Stimulated activated naive B cell treated with anti-CD40 and anti-IgM and Interleukin-4, amounts not matched to agents 10 μg/mL and 1 μg/mL and 100 μg/mL, for 72 hours (primary cell): ENCODE data around the gene CAB39L.

Experiments
- ATAC-seq, 2 donors: fragments of 150-1000 bp; cut with Tn5 transposase; replicated peaks; 2 replicates each; pipeline ENCODE4 v1.10.0; 2021; ENCODE audit warnings: moderate library complexity in 1 of 2
- DNase-seq: peaks from one replicate; pipeline ENCODE4 v3.0.0; 2021
- H3K27ac Mint-ChIP-seq: one replicate; pipeline ENCODE4 v1.8.0; 2022; ENCODE audit warnings: mild to moderate bottlenecking, mixed read lengths
- H3K27me3 Mint-ChIP-seq, 2 donors: one replicate each; pipeline ENCODE4 v1.8.0; 2022; ENCODE audit warnings: mixed read lengths in 2 of 2
- H3K36me3 Mint-ChIP-seq, 2 donors: one replicate each; pipeline ENCODE4 v1.8.0; 2022; ENCODE audit warnings: mixed read lengths in 2 of 2, mild to moderate bottlenecking in 1 of 2
- H3K4me1 Mint-ChIP-seq, 2 donors: one replicate each; pipeline ENCODE4 v1.8.0; 2022; ENCODE audit warnings: mixed read lengths in 2 of 2, mild to moderate bottlenecking in 1 of 2
- H3K4me3 Mint-ChIP-seq, 2 donors: one replicate each; pipeline ENCODE4 v1.8.0; 2022; ENCODE audit warnings: mild to moderate bottlenecking in 2 of 2, mixed read lengths in 2 of 2, moderate library complexity in 1 of 2
- H3K9me3 Mint-ChIP-seq, 2 donors: one replicate each; pipeline ENCODE4 v1.8.0; 2022; ENCODE audit warnings: mixed read lengths in 2 of 2, mild to moderate bottlenecking in 1 of 2

The CAB39L gene

GRCh38 chr13:49424011-49424560 lies 19.8 kb downstream of the CAB39L start:
- peaks cover 1 to 5% of the 10 kb centered on the region in 2 donors for H3K4me1 Mint-ChIP-seq
- no peak for ATAC-seq
- no peaks in the 10 kb centered on the region for H3K9me3 Mint-ChIP-seq
- no peak for DNase-seq
- H3K27ac Mint-ChIP-seq, result no peak overlapping the region
- no peak overlapping the region for H3K4me3 Mint-ChIP-seq
- H3K36me3 Mint-ChIP-seq, result peaks cover 3 to 8% of the 10 kb centered on the region in 2 donors
- H3K27me3 Mint-ChIP-seq, result no peaks in the 10 kb centered on the region

- H3K27me3 Mint-ChIP-seq, result no peaks in the 10 kb centered on the region
- H3K27ac Mint-ChIP-seq, result no peak overlapping the region
- no peak overlapping the region for H3K4me3 Mint-ChIP-seq
- peaks cover 1 to 3% of the 10 kb centered on the region in 2 donors for H3K36me3 Mint-ChIP-seq
- DNase-seq (peak; percentile 6), ATAC-seq (peak; percentile 78 to 84)
- H3K4me1 Mint-ChIP-seq, result peaks cover 1 to 12% of the 10 kb centered on the region in 2 donors
- no peaks in the 10 kb centered on the region for H3K9me3 Mint-ChIP-seq
Observed at GRCh38 chr13:49421391-49421790, 22.5 kb downstream of the CAB39L start.

GRCh38 chr13:49419276-49419675 lies 24.6 kb downstream of the CAB39L start:
- Mint-ChIP-seq H3K4me1 (peaks cover 1 to 12% of the 10 kb centered on the region in 2 donors), H3K9me3 (no peaks in the 10 kb centered on the region), H3K27ac (no peak overlapping the region), H3K27me3 (no peaks in the 10 kb centered on the region), H3K4me3 (no peak overlapping the region), H3K36me3 (peaks cover 1 to 3% of the 10 kb centered on the region in 2 donors)
- ATAC-seq (no peak), DNase-seq (no peak)

- Mint-ChIP-seq H3K27ac (no peak overlapping the region), H3K4me3 (no peak overlapping the region), H3K4me1 (peaks cover 1 to 12% of the 10 kb centered on the region in 2 donors), H3K27me3 (no peaks in the 10 kb centered on the region), H3K36me3 (peaks cover 0 to 1% of the 10 kb centered on the region in 2 donors), H3K9me3 (no peaks in the 10 kb centered on the region)
- DNase-seq (no peak), ATAC-seq (no peak)
Observed at GRCh38 chr13:49418206-49418605, 25.7 kb downstream of the CAB39L start.

- Mint-ChIP-seq H3K4me3 (no peak overlapping the region), H3K36me3 (peaks cover 0 to 1% of the 10 kb centered on the region in 2 donors), H3K27ac (no peak overlapping the region), H3K4me1 (peaks cover 1 to 12% of the 10 kb centered on the region in 2 donors), H3K27me3 (no peaks in the 10 kb centered on the region), H3K9me3 (no peaks in the 10 kb centered on the region)
- DNase-seq (no peak), ATAC-seq (no peak)
Observed at GRCh38 chr13:49417161-49417560, 26.7 kb downstream of the CAB39L start.

GRCh38 chr13:49412749-49413148 lies 31.1 kb downstream of the CAB39L start:
- Mint-ChIP-seq H3K4me1 (peaks cover 0 to 8% of the 10 kb centered on the region in 2 donors), H3K27me3 (no peaks in the 10 kb centered on the region), H3K4me3 (no peak overlapping the region), H3K36me3 (peaks cover 0 to 1% of the 10 kb centered on the region in 2 donors), H3K27ac (no peak overlapping the region), H3K9me3 (no peaks in the 10 kb centered on the region)
- no peak for ATAC-seq
- no peak for DNase-seq

GRCh38 chr13:49411353-49411752 lies 32.5 kb downstream of the CAB39L start:
- no peak overlapping the region for H3K27ac Mint-ChIP-seq
- H3K4me1 Mint-ChIP-seq, result peaks cover 0 to 8% of the 10 kb centered on the region in 2 donors
- H3K27me3 Mint-ChIP-seq, result no peaks in the 10 kb centered on the region
- DNase-seq (no peak), ATAC-seq (no peak)
- H3K4me3 Mint-ChIP-seq, result no peak overlapping the region
- H3K36me3 Mint-ChIP-seq, result peaks cover 0 to 1% of the 10 kb centered on the region in 2 donors
- no peaks in the 10 kb centered on the region for H3K9me3 Mint-ChIP-seq

GRCh38 chr13:49410477-49410876 lies 33.4 kb downstream of the CAB39L start:
- Mint-ChIP-seq H3K27ac (no peak overlapping the region), H3K9me3 (peaks cover 2 to 5% of the 10 kb centered on the region in 2 donors)
- DNase-seq, result no peak

GRCh38 chr13:49410006-49410405 lies 33.9 kb downstream of the CAB39L start:
- H3K4me1 Mint-ChIP-seq, result peaks cover 0 to 8% of the 10 kb centered on the region in 2 donors
- peaks cover 5 to 8% of the 10 kb centered on the region in 2 donors for H3K9me3 Mint-ChIP-seq
- DNase-seq (no peak), ATAC-seq (no peak)
- peaks cover 7 to 10% of the 10 kb centered on the region in 2 donors for H3K36me3 Mint-ChIP-seq
- no peak overlapping the region for H3K27ac Mint-ChIP-seq
- H3K27me3 Mint-ChIP-seq, result no peaks in the 10 kb centered on the region
- H3K4me3 Mint-ChIP-seq, result no peak overlapping the region

More at GRCh38 chr13:49410477-49410876, 33.4 kb downstream of the CAB39L start:
- Mint-ChIP-seq H3K27me3 (no peaks in the 10 kb centered on the region), H3K4me3 (no peak overlapping the region), H3K4me1 (peaks cover 0 to 8% of the 10 kb centered on the region in 2 donors), H3K36me3 (peaks cover 4 to 5% of the 10 kb centered on the region in 2 donors)
- ATAC-seq, result no peak

- H3K4me3 Mint-ChIP-seq, result no peak overlapping the region
- H3K27ac Mint-ChIP-seq, result peak overlapping the region; percentile 33
- peaks cover 0 to 8% of the 10 kb centered on the region in 2 donors for H3K4me1 Mint-ChIP-seq
- DNase-seq, result no peak
- peaks cover 13 to 18% of the 10 kb centered on the region in 2 donors for H3K9me3 Mint-ChIP-seq
- H3K36me3 Mint-ChIP-seq, result peaks cover 16 to 20% of the 10 kb centered on the region in 2 donors
- H3K27me3 Mint-ChIP-seq, result no peaks in the 10 kb centered on the region
- ATAC-seq, result no peak
Observed at GRCh38 chr13:49409008-49409407, 34.9 kb downstream of the CAB39L start.

- H3K4me3 Mint-ChIP-seq, result no peak overlapping the region
- no peaks in the 10 kb centered on the region for H3K27me3 Mint-ChIP-seq
- peaks cover 0 to 8% of the 10 kb centered on the region in 2 donors for H3K4me1 Mint-ChIP-seq
- ATAC-seq (no peak), DNase-seq (no peak)
- H3K36me3 Mint-ChIP-seq, result peaks cover 20 to 26% of the 10 kb centered on the region in 2 donors
- H3K27ac Mint-ChIP-seq, result no peak overlapping the region
- peaks cover 17 to 23% of the 10 kb centered on the region in 2 donors for H3K9me3 Mint-ChIP-seq
Observed at GRCh38 chr13:49407936-49408335, 35.9 kb downstream of the CAB39L start.

- ATAC-seq (no peak), DNase-seq (no peak)
- Mint-ChIP-seq H3K27me3 (no peaks in the 10 kb centered on the region), H3K27ac (no peak overlapping the region), H3K9me3 (peaks cover 17 to 23% of the 10 kb centered on the region in 2 donors), H3K4me1 (peaks cover 0 to 8% of the 10 kb centered on the region in 2 donors), H3K36me3 (peaks cover 20 to 26% of the 10 kb centered on the region in 2 donors), H3K4me3 (no peak overlapping the region)
Observed at GRCh38 chr13:49407068-49407467, 36.8 kb downstream of the CAB39L start.

GRCh38 chr13:49404703-49405020 lies 39.2 kb downstream of the CAB39L start:
- DNase-seq (no peak), ATAC-seq (no peak)
- H3K4me1 Mint-ChIP-seq, result peaks cover 3 to 16% of the 10 kb centered on the region in 2 donors
- H3K27me3 Mint-ChIP-seq, result no peaks in the 10 kb centered on the region
- H3K36me3 Mint-ChIP-seq, result peaks cover 20 to 26% of the 10 kb centered on the region in 2 donors
- no peak overlapping the region for H3K4me3 Mint-ChIP-seq
- H3K9me3 Mint-ChIP-seq, result peaks cover 17 to 23% of the 10 kb centered on the region in 2 donors
- H3K27ac Mint-ChIP-seq, result no peak overlapping the region

- no peak for DNase-seq
- Mint-ChIP-seq H3K4me3 (no peak overlapping the region), H3K4me1 (peaks cover 3 to 12% of the 10 kb centered on the region in 2 donors), H3K9me3 (peaks cover 17 to 23% of the 10 kb centered on the region in 2 donors), H3K27me3 (no peaks in the 10 kb centered on the region), H3K36me3 (peaks cover 20 to 26% of the 10 kb centered on the region in 2 donors), H3K27ac (no peak overlapping the region)
- no peak for ATAC-seq
Observed at GRCh38 chr13:49403996-49404702, 39.7 kb downstream of the CAB39L start.
